Mononuclear cell (primary cell): ENCODE results near the gene XXYLT1. TPM values are rescaled to one million over a fixed set of nuclear protein-coding genes. Genes with fewer than 3 reads are reported as not detected.

Experiments
- H3K27me3 ChIP-seq: 2 replicates; pipeline ENCODE4 v1.6.0; 2011; ENCODE audit warnings: low read length, control low read depth; ENCODE audit not compliant: insufficient read depth
- H3K4me1 ChIP-seq: 2 replicates; pipeline ENCODE4 v1.5.1; 2011; ENCODE audit warnings: mild to moderate bottlenecking, low read length, control low read depth; ENCODE audit not compliant: insufficient read depth
- H3K4me3 ChIP-seq: 2 replicates; pipeline ENCODE4 v1.5.1; 2011; ENCODE audit warnings: mild to moderate bottlenecking, low read length, moderate library complexity
- H3K9me3 ChIP-seq: 2 replicates; pipeline ENCODE4 v1.5.1; 2011; ENCODE audit warnings: low read depth, mild to moderate bottlenecking, control low read depth, low read length
- total RNA-seq: library from RNA; depleted of rRNA; stranded (reverse); fragments of >200 nt; gene quantifications from one replicate; pipeline ENCODE4 v1.2.3, GENCODE V29; 2012

The XXYLT1 gene
- total RNA-seq, 1 donor, result 9.0 TPM

DNA sequence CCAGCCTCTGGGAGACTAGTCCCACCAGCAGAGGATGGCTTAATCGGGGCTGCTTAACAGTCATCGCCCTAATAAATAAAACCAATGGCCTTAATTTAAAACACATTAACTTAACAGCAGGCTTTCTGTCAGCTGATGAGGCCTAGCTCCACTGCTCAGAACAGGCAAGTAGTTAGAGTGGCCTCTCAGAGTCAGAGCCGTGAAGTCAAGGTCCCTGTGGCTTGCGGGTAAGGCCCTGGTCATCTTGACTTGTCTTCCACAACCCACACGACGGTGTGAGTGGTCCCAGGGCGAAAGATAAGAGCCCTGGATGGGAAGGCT is 11.8 kb downstream of the XXYLT1 start:
- H3K27me3 ChIP-seq, result no peaks in the 10 kb centered on the region
- H3K4me1 ChIP-seq, result peaks cover 42% of the 10 kb centered on the region
- no peak overlapping the region for H3K4me3 ChIP-seq
- H3K9me3 ChIP-seq, result no peaks in the 10 kb centered on the region

GRCh38 chr3:195258449-195259153 is 12.4 kb downstream of the XXYLT1 start:
- Histone ChIP-seq H3K27me3 (no peaks in the 10 kb centered on the region), H3K9me3 (no peaks in the 10 kb centered on the region), H3K4me1 (peaks cover 37% of the 10 kb centered on the region), H3K4me3 (no peak overlapping the region)

DNA sequence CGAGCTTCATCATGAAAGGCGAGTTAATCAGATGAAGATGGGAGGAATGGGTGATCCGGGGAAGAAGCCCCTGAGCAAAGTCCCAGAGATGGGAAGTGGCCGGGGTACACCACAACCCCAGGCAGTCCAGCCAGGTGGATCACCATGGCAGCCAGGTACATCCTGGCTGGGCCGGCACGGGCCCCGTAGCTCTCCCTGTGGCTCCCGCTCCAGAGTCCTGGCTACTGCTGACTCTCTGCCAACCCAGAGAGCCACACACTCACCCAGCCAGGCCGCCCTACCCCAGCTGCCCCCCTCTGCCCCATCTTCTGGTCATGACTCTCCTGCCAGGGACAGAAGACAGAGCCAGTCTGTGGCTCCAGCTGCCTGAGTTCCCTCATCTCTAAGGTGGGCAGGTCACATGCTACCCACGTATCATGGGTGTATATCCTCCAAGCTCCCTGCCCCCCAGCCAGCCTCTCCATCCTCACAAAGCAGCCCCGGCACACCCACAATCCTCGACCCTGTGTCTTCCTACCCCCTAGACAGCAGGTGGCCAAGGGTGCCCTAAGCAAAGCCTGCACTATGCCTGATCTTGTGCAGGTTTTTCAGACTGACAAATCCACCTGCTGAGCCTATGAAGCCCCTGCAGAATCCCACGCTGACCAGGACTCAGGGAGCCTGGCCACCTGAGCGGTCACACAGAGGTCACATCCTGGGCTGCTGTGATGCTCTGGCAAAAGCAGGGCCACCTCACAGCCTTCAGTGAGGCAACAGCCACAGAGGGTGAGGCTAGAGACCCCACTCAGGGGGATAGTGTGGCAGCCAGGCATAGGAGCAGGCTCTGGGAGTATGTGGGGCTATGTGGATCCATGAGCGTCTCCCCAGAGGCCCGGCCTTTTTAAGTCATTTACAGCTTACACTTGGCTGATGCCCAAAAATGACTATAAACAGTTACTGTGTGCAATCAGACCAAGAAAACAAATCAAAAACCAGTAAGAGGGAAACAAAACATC is 13.2 kb downstream of the XXYLT1 start:
- Histone ChIP-seq H3K4me3 (no peak overlapping the region), H3K9me3 (no peaks in the 10 kb centered on the region), H3K4me1 (peaks cover 29% of the 10 kb centered on the region), H3K27me3 (no peaks in the 10 kb centered on the region)

DNA sequence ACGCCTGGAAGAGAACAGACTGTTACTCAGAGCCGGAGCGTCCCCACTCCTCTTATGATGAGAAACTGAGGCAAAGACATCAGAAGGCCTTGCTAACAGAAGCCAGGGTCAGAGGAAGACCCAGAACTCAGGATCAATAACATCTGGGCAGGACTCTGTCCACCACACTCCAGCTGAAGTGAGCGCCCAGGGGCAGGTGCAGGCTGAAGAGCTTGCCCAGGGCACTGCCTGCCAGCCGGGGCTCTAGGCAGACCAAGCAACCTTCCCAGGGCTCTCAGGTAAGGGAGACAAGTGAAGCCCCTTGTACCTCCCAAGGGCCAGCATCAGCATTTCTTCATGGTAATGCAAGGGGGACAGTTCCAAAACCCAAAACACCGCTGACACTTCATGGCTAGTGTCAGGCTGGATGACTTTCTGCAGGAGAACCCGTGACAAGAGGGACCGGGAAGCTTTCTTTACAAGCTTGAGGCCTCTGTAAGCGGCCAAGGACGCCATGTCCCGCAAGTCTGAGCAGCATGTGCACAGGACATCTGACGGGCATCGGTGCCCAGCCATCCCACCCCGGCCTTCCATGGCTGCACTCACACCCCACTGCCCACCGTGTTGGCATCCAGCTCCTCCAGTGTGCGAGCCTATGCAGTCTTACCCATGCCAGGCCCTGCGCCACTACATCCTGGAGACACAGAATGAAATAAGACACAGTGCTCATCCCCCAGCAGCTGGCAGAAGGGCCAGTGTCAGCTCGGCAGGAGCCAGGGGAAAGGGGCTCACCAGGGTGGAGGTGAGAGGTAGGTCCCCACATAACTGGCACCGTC is 14.1 kb downstream of the XXYLT1 start:
- Histone ChIP-seq H3K4me3 (no peak overlapping the region), H3K27me3 (no peaks in the 10 kb centered on the region), H3K9me3 (no peaks in the 10 kb centered on the region), H3K4me1 (peaks cover 28% of the 10 kb centered on the region)

GRCh38 chr3:195255571-195256501 is 15.1 kb downstream of the XXYLT1 start:
- Histone ChIP-seq H3K4me1 (peaks cover 22% of the 10 kb centered on the region), H3K9me3 (no peaks in the 10 kb centered on the region), H3K27me3 (no peaks in the 10 kb centered on the region), H3K4me3 (no peak overlapping the region)

GRCh38 chr3:195255176-195255500 is 15.8 kb downstream of the XXYLT1 start:
- no peak overlapping the region for H3K4me3 ChIP-seq
- H3K9me3 ChIP-seq, result no peaks in the 10 kb centered on the region
- H3K27me3 ChIP-seq, result no peaks in the 10 kb centered on the region
- H3K4me1 ChIP-seq, result peaks cover 15% of the 10 kb centered on the region

- Histone ChIP-seq H3K4me1 (peaks cover 12% of the 10 kb centered on the region), H3K4me3 (no peak overlapping the region), H3K27me3 (no peaks in the 10 kb centered on the region), H3K9me3 (no peaks in the 10 kb centered on the region)
Observed at GRCh38 chr3:195254454-195255175, 16.3 kb downstream of the XXYLT1 start.

- Histone ChIP-seq H3K4me3 (no peak overlapping the region), H3K4me1 (peaks cover 6% of the 10 kb centered on the region)
Observed at GRCh38 chr3:195253923-195254432, 17.0 kb downstream of the XXYLT1 start.

GRCh38 chr3:195251336-195252065 is 19.5 kb downstream of the XXYLT1 start:
- Histone ChIP-seq H3K27me3 (no peaks in the 10 kb centered on the region), H3K4me3 (no peak overlapping the region), H3K9me3 (no peaks in the 10 kb centered on the region), H3K4me1 (no peaks in the 10 kb centered on the region)

More at GRCh38 chr3:195253923-195254432, 17.0 kb downstream of the XXYLT1 start:
- Histone ChIP-seq H3K9me3 (no peaks in the 10 kb centered on the region), H3K27me3 (no peaks in the 10 kb centered on the region)

DNA sequence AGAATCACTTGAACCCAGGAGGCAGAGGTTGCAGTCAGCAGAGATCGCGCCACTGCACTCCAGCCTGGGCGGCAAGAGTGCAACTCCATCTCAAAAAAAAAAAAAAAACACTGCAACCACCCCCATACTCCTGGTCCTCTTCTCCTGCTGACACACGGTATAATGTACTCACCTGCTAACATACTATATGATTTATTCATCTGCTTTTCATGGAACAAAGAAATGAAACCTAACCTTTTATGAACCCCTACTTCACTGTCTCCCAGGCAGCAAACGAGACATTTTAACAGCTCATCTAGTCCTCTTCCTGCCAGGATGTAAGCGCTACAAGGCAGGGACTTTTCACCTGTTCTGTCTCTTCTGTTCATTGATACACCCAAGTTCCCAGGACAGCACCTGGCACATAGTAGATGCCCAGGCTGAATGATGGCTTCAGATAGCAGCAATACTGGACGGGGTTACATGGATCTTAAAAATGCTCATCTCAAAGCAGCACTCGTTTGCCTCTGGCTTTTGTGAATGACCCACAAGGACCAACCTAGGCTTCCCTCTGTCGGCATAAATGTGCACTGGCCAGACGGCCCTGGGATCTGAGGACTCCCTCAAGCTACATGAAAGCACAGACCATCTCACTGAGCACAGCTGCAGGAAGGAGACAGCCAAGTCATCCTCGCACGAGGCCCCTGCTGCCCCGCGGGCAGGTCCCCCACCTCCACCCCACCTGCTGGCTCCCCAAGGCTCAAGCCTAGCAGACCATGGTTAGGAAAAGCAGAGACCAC is 20.3 kb downstream of the XXYLT1 start:
- Histone ChIP-seq H3K4me3 (no peak overlapping the region), H3K9me3 (no peaks in the 10 kb centered on the region), H3K4me1 (no peaks in the 10 kb centered on the region), H3K27me3 (no peaks in the 10 kb centered on the region)

- Histone ChIP-seq H3K4me1 (no peaks in the 10 kb centered on the region), H3K4me3 (no peak overlapping the region), H3K27me3 (no peaks in the 10 kb centered on the region), H3K9me3 (no peaks in the 10 kb centered on the region)
Observed at GRCh38 chr3:195249858-195250464, 21.0 kb downstream of the XXYLT1 start.

- Histone ChIP-seq H3K27me3 (no peaks in the 10 kb centered on the region), H3K4me3 (no peak overlapping the region), H3K9me3 (no peaks in the 10 kb centered on the region), H3K4me1 (no peaks in the 10 kb centered on the region)
Observed at GRCh38 chr3:195249057-195249770, 21.7 kb downstream of the XXYLT1 start.
